HG03354 (cell line): ENCODE measurements around the gene AMZ1.
A peak's percentile ranks its signal among the peaks of the same experiment; 100 is the strongest.

ENCODE experiments used
- ATAC-seq: cut with Tn5 transposase; IDR thresholded peaks from one replicate; pipeline ENCODE4 v1.9.1; 2021; ENCODE audit warnings: mild to moderate bottlenecking; ENCODE audit not compliant: unreplicated experiment, poor library complexity, severe bottlenecking

AMZ1 gene

DNA sequence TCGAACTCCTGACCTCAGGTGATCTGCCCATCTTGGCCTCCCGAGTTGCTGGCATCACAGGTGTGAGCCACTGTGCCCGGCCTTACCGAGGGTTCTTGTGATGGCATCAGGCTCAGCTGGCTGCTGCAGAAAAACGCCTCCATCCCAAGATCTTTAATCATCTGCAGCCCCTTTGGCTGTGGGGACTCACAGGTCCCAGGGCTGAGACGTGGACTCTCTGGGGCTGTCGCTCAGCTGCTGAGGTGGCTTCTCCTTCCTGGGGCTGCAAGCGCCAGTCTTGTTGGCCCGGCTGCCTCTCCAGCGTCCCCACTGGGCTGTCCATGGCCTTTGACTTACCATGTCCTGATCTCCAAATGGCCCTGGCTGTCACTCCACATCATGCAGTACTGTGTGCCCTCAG is 20.0 kb downstream of the AMZ1 start:
- no peak for ATAC-seq

DNA sequence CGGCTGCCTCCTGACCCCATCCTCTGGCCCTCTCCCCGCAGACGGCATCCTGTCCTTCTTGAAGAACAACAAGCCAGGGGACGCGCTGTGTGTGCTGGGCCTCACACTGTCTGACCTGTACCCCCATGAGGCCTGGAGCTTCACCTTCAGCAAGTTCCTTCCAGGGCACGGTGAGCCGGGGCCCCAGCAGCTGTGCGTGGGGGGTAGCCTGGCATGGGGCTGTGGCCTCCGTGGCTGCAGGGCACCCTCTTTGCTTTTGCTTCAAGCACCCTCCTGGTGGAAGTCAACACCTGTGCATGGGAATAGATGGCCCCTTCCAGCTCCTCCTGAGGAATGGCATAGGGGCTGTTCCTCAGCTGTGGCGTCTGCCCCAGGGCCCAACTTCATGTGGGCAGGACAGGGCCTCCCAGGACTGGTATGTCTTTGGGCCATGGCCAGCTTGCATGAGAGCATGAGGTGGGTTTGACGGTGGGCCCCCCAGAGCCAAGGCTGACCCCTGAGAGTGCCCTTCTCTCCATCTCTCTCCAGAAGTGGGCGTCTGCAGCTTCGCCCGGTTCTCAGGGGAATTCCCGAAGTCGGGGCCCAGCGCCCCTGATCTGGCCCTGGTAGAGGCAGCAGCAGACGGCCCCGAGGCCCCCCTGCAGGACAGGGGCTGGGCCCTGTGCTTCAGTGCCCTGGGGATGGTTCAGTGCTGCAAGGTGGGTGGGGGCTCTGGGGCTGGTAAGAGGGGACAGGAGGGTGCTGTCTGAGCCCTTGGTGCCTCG is 20.7 kb downstream of the AMZ1 start:
- no peak for ATAC-seq

DNA sequence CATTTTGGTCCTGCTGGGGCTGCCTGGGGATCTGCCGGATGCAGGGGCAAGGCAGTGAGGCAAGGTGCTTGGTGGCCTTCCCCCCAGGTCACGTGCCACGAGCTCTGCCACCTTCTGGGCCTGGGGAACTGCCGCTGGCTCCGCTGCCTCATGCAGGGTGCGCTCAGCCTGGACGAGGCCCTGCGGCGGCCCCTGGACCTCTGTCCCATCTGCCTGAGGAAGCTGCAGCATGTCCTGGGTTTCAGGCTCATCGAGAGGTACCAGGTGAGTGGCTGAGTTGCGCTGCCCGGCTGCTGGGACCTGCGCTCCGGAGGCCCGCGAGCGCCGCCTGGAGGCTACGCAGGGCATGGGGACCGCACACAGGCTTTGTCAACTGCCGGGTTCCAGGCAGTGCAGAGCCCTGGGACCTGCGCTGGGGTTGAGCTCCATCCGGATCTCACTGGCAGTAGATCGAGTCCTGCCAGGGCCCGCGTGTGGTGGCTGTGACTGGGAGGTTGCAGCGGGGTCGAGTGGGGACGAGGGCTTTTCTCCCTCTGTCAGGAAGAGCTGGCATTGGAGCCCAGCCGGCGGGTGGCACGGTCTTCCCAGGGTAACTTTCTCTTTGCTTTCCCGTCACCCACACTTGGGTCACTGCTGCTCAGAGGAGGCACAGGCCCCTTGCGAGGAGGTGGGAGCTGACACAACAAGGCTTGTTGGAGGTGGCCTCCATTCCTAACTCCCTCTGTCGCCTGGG is 21.7 kb downstream of the AMZ1 start:
- peak; percentile 83 for ATAC-seq

DNA sequence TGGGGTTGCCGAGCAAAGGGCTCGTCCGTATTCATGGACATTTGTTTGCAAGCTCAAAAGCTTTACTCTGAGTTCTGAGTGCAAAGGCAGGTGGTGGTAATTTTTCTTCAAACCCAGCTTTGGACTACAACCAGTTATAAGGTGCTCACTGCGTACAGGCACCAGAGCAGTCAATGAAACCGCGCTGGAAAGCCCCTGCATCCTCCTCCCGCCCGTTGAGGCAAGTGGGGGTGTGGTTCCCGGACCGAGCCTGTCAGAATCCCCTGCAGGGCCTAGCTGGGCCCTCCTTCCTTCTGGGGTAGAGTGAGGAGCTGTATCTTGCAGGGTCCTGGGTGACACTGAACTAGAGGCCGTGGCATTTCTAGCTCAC is 22.3 kb downstream of the AMZ1 start:
- peak; percentile 48 for ATAC-seq

DNA sequence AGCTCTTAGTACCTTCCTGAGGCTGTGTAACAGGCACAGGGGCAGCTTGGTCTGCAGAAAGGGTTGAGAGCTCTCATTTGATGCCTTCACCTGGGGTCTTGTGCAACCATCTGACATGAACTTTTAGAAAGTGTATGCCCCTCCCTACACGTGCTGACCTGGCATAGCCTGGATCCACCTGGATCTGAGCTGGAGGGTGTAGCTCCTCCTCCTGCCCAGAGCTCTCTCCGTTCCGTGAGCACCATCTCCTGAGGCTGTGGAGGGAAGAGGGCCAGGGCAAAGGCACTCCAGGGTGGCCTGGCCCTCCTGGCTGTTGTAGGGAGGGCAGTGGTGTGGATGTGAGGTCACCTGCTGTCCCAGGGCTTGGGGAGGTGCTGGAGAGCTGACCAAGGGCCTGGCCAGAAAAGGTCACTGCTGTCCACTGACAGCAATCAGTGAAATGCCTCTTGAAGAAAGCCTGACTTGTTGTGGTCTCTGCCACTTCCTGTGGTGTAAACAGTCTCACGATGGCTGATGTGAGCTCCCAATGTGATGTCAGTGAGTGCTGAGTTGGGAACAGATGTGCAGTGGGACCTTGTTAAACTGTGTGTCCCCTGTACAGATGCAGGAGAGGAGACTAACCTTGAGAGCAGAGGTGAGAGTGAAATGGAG is 23.0 kb downstream of the AMZ1 start:
- ATAC-seq: peak; percentile 34

DNA sequence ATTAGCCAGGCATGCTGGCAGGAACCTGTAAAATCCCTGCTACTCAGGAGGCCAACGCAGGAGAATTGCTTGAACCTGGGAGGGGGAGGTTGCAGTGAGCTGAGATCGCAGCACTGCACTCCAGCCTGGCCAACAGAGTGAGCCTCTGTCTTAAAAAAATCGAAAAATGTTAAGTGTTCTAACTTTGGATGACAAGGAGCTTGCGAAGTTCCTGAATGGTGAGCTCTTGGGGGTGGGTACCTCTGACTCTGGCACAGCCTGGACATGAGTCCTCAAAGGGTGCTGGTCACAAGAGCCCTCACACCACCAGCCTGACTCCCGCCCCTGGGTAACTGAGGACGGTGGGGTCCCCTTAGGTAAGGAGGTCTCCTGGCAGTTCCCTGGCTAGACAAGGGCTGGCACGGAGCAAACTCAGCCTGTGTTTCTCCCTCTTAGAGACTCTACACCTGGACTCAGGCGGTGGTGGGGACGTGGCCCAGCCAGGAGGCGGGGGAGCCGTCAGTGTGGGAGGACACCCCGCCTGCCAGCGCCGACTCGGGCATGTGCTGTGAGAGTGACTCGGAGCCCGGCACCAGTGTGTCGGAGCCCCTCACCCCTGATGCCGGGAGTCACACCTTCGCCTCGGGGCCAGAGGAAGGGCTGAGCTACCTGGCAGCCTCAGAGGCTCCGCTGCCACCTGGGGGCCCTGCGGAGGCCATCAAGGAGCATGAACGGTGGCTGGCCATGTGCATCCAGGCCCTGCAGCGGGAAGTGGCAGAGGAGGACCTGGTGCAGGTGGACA is 24.1 kb downstream of the AMZ1 start:
- ATAC-seq: no peak

DNA sequence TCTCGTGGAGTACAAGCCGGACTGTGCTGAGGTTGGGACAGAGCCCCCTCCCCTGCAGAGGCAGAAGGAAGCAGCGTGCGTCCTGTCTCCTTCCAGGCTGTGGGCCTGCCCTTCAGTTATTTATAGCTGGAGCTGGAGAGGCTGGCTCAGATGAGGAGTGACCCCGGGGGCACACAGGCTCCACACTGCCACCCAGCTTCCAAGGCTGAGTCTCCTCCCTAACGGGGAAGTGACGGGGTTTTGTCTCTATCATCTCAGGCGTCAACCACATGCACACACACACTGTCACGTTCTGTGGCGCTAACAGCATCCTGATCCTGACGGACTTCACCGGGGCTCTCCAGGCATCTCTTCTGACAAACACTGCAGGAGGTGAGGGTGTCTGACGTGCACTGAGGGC is 25.4 kb downstream of the AMZ1 start:
- ATAC-seq: no peak

GRCh38 chr7:2713978-2714377 is 26.0 kb downstream of the AMZ1 start:
- no peak for ATAC-seq

- no peak for ATAC-seq
Measured at GRCh38 chr7:2714636-2715035, 26.6 kb downstream of the AMZ1 start.

GRCh38 chr7:2715341-2716231 is 27.6 kb downstream of the AMZ1 start:
- ATAC-seq: no peak

- ATAC-seq: no peak
Measured at GRCh38 chr7:2716488-2716887, 28.5 kb downstream of the AMZ1 start.

DNA sequence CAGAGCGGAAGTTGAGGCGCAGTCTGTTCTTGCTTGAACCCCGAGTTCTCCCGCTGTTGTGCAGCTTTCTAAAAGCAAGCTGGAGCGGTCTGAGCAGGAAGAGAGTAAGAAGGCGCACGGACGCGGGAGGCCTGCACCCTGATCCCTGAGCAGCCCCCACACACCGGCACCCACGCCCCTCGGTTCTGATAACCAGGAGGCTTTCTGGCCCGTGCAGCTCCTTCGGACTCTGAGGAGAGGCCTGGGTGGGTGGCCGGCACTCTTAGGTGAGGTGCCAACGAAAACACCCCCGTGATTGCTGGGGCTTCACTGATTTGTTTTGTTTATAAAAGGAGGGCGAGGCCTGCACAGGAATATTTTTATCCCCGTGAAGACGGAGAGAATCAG is 28.9 kb downstream of the AMZ1 start:
- ATAC-seq: no peak

- ATAC-seq: no peak
Measured at GRCh38 chr7:2717293-2718261, 29.6 kb downstream of the AMZ1 start.

GRCh38 chr7:2718296-2718965 is 30.4 kb downstream of the AMZ1 start:
- no peak for ATAC-seq

- ATAC-seq: peak; percentile 40
Measured at GRCh38 chr7:2719007-2719406, 31.0 kb downstream of the AMZ1 start.

GRCh38 chr7:2720024-2720423 is 32.0 kb downstream of the AMZ1 start:
- no peak for ATAC-seq

- no peak for ATAC-seq
Measured at GRCh38 chr7:2721842-2722241, 33.8 kb downstream of the AMZ1 start.

GRCh38 chr7:2722591-2722990 is 34.6 kb downstream of the AMZ1 start:
- no peak for ATAC-seq
